HG03439 (cell line): ENCODE data around the gene CXCL10.
A peak's percentile ranks its signal among the peaks of the same experiment; 100 is the strongest.
"Not testable (repeated sequence)": the region's sequence is repeated elsewhere in the genome, so short reads cannot be mapped to it uniquely, and the experiment has no call there.

Experiments
- ATAC-seq: cut with Tn5 transposase; IDR thresholded peaks from one replicate; pipeline ENCODE4 v1.9.1; 2021; ENCODE audit warnings: mild to moderate bottlenecking, moderate library complexity; ENCODE audit not compliant: unreplicated experiment

CXCL10 gene

GRCh38 chr4:76023389-76023788 is at the start of gene CXCL10:
TSS of gene CXCL10 (minus strand) at chr4:76023497. CDS start at chr4:76023431, 66 bp downstream.
- no peak for ATAC-seq

GRCh38 chr4:76072760-76073159 is 49.5 kb upstream of the CXCL10 start:
- no peak for ATAC-seq

- ATAC-seq = peak; percentile 77
Observed at GRCh38 chr4:76067652-76068286, 44.5 kb upstream of the CXCL10 start.

- ATAC-seq = no peak
Observed at GRCh38 chr4:76066546-76066945, 43.2 kb upstream of the CXCL10 start.

- no peak for ATAC-seq
Observed at GRCh38 chr4:76061982-76062381, 38.7 kb upstream of the CXCL10 start.

GRCh38 chr4:76061421-76061820 is 38.1 kb upstream of the CXCL10 start:
- no peak for ATAC-seq

GRCh38 chr4:76060506-76060905 is 37.2 kb upstream of the CXCL10 start:
- ATAC-seq = no peak

- ATAC-seq = no peak
Observed at GRCh38 chr4:76059750-76060149, 36.5 kb upstream of the CXCL10 start.

- no peak for ATAC-seq
Observed at GRCh38 chr4:76058888-76059426, 35.7 kb upstream of the CXCL10 start.

- peak; percentile 62 for ATAC-seq
Observed at GRCh38 chr4:76058302-76058701, 35.0 kb upstream of the CXCL10 start.

GRCh38 chr4:76055421-76055820 is 32.1 kb upstream of the CXCL10 start:
- no peak for ATAC-seq

- ATAC-seq = peak; percentile 89
Observed at GRCh38 chr4:76055016-76055415, 31.7 kb upstream of the CXCL10 start.

GRCh38 chr4:76053730-76054129 is 30.4 kb upstream of the CXCL10 start:
- ATAC-seq = no peak

- ATAC-seq = not testable (repeated sequence)
Observed at GRCh38 chr4:76050560-76051050, 27.3 kb upstream of the CXCL10 start.

GRCh38 chr4:76049860-76050416 is 26.6 kb upstream of the CXCL10 start:
- not testable (repeated sequence) for ATAC-seq

- not testable (repeated sequence) for ATAC-seq
Observed at GRCh38 chr4:76044686-76045085, 21.4 kb upstream of the CXCL10 start.

GRCh38 chr4:76043306-76043705 is 20.0 kb upstream of the CXCL10 start:
- not testable (repeated sequence) for ATAC-seq

GRCh38 chr4:76042241-76042998 is 19.1 kb upstream of the CXCL10 start:
- ATAC-seq = not testable (repeated sequence)

- no peak for ATAC-seq
Observed at GRCh38 chr4:76036855-76037254, 13.6 kb upstream of the CXCL10 start.

GRCh38 chr4:76035799-76036380 is 12.6 kb upstream of the CXCL10 start, which contains the start of gene CXCL11:
TSS of gene CXCL11 (minus strand) at chr4:76036070. CDS start at chr4:76035987, 83 bp downstream.
- no peak for ATAC-seq

- ATAC-seq = no peak
Observed at GRCh38 chr4:76035141-76035540, 11.8 kb upstream of the CXCL10 start.
